ENCODE data around the gene IMMP2L. TPM values are rescaled to one million over a fixed set of nuclear protein-coding genes. Genes with fewer than 3 reads are reported as not detected.

The IMMP2L gene
- polyA plus RNA-seq, 4 donors: 10.5 to 20.1 (median 14.1) TPM

DNA sequence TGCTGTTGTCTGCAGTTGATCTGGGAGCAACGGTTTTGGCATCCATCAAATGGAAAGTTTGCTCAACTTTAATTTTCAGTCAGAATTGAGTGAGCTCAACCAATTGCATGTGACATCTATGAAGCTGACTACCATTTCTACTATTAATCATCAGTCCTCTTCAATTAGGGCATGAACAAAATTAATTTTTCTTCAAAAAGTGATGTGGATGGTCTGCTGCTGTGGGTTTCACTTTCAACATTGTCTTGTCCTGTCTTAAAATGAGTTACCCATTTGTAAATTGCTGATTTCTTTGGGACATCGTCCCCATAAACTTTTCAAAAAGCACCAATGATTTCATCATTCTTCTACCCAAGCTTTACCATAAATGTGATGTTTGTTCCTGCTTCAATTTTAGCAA, 648.0 kb downstream of the IMMP2L start:
- FAIRE-seq (no peak), DNase-seq (no peak)
- Histone ChIP-seq H3K4me3 (ENCODE audit: low read depth in 1 of 3, low read length in 3 of 3) (no peak overlapping the region), H3K36me3 (ENCODE audit: control insufficient read depth in 3 of 3, insufficient read depth in 2 of 3, low read depth in 1 of 3, low read length in 3 of 3) (no peaks in the 10 kb centered on the region), H3K4me1 (ENCODE audit: control insufficient read depth in 3 of 3, insufficient read depth in 2 of 3, low read depth in 1 of 3, low read length in 2 of 3) (no peaks in the 10 kb centered on the region), H3K27me3 (ENCODE audit: control insufficient read depth in 3 of 3, insufficient read depth in 3 of 3, low read length in 3 of 3) (no peaks in the 10 kb centered on the region), H3K9me3 (ENCODE audit: control insufficient read depth in 2 of 2, insufficient read depth in 1 of 2, low read depth in 1 of 2, low read length in 1 of 2) (no peaks in the 10 kb centered on the region), H3K27ac (ENCODE audit: low read depth in 1 of 3, low read length in 2 of 3) (no peak overlapping the region)
- 75 to 81% (median 81%) methylated on average over 2 of the region's 2 CpGs for WGBS, 3 donors

DNA sequence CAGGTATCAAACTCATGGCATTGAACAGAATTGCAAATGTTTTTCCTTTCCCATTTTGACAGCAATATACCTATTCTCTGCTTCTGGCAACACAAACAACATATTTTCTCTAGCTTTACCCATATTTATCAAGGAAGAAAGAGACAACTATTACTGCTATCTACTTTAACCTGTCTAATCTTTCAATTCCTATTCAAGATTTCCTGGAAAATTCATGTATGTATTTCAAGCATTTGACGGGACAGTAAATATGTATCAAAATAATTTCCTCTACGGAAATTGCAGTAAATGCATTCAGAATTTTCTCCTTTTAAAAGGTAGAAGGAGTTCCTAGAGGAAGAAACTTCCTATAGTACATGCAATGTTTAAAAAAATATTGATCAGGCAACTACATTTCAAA, 650.7 kb downstream of the IMMP2L start:
- FAIRE-seq (no peak), DNase-seq (no peak)
- no peak overlapping the region for H3K4me3 ChIP-seq (ENCODE audit: low read depth in 1 of 3, low read length in 3 of 3)
- no peaks in the 10 kb centered on the region for H3K27me3 ChIP-seq (ENCODE audit: control insufficient read depth in 3 of 3, insufficient read depth in 3 of 3, low read length in 3 of 3)
- no peak overlapping the region for H3K27ac ChIP-seq (ENCODE audit: low read depth in 1 of 3, low read length in 2 of 3)
- 90 to 93% (median 93%) methylated on average over 2 of the region's 2 CpGs for WGBS, 3 donors
- H3K4me1 ChIP-seq (ENCODE audit: control insufficient read depth in 3 of 3, insufficient read depth in 2 of 3, low read depth in 1 of 3, low read length in 2 of 3): no peaks in the 10 kb centered on the region
- peaks cover 0 to 9% of the 10 kb centered on the region in 2 donors for H3K9me3 ChIP-seq (ENCODE audit: control insufficient read depth in 2 of 2, insufficient read depth in 1 of 2, low read depth in 1 of 2, low read length in 1 of 2)
- no peaks in the 10 kb centered on the region for H3K36me3 ChIP-seq (ENCODE audit: control insufficient read depth in 3 of 3, insufficient read depth in 2 of 3, low read depth in 1 of 3, low read length in 3 of 3)

DNA sequence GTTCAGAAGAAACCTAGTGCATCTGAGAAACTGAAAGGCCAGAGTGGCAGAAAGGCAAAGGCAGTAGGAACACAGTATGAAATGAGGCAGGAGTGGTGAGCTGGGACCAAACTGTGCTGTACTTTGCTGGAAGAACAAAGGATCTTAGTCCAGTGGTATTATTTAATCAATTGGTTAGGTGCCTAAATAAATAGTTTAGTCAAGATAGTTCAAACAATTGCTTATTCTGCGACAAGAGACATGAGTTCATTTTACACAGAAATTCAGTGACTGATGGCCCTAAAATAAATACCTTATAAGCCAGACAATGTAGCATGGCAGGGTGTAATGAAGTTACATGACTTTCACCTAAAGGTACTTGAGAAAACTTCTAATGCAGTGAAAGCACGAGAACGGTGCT, 653.2 kb downstream of the IMMP2L start:
- 36 to 63% (median 63%) methylated on average over 3 of the region's 3 CpGs for WGBS, 3 donors

DNA sequence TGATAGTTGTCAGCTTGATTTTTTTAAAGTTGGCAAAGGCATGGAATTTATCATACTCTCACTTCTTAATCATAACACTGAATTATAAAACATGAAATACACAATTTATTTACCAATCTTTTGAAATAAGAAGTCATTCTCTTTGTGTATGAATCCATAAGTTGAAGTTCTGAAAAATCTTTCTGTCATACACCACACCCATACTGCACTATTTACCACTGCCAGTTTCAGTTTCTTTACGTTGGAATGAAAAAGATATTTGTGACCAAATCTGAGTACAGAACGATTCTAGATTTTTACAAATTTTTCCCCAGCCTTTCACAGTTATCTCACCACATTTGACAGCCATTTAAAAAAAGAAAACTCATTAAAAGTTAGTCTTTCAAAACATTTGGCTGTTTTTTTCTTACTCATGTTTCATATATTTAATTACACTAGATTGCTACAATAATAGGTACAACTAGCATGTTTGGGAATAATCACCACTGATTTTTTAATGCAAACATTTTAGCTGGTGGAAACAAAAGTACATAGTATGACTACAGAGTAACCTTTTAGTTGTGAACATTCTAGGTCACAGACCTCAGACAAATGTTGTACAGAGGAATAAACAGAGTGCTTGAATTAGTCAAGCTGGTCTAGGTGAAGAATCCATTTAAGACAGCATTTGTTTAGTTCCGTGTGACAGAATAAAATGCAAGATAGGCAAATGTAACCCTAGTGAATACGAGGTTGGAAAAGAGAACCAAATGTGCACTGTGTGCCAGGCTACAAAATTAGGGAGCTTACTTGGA, 656.3 kb downstream of the IMMP2L start:
- WGBS, 3 donors: 59 to 66% (median 60%) methylated on average over 4 of the region's 4 CpGs
- Histone ChIP-seq H3K27me3 (ENCODE audit: control insufficient read depth in 3 of 3, insufficient read depth in 3 of 3, low read length in 3 of 3) (no peaks in the 10 kb centered on the region), H3K36me3 (ENCODE audit: control insufficient read depth in 3 of 3, insufficient read depth in 2 of 3, low read depth in 1 of 3, low read length in 3 of 3) (no peaks in the 10 kb centered on the region), H3K27ac (ENCODE audit: low read depth in 1 of 3, low read length in 2 of 3) (no peak overlapping the region), H3K4me1 (ENCODE audit: control insufficient read depth in 3 of 3, insufficient read depth in 2 of 3, low read depth in 1 of 3, low read length in 2 of 3) (no peaks in the 10 kb centered on the region), H3K9me3 (ENCODE audit: control insufficient read depth in 2 of 2, insufficient read depth in 1 of 2, low read depth in 1 of 2, low read length in 1 of 2) (peaks cover 0 to 9% of the 10 kb centered on the region in 2 donors), H3K4me3 (ENCODE audit: low read depth in 1 of 3, low read length in 3 of 3) (no peak overlapping the region)
- FAIRE-seq (no peak), DNase-seq (no peak)

More for the DNA sequence above, 653.2 kb downstream of the IMMP2L start:
- FAIRE-seq (no peak), DNase-seq (no peak)
- Histone ChIP-seq H3K4me3 (ENCODE audit: low read depth in 1 of 3, low read length in 3 of 3) (no peak overlapping the region), H3K27ac (ENCODE audit: low read depth in 1 of 3, low read length in 2 of 3) (no peak overlapping the region), H3K4me1 (ENCODE audit: control insufficient read depth in 3 of 3, insufficient read depth in 2 of 3, low read depth in 1 of 3, low read length in 2 of 3) (no peaks in the 10 kb centered on the region), H3K36me3 (ENCODE audit: control insufficient read depth in 3 of 3, insufficient read depth in 2 of 3, low read depth in 1 of 3, low read length in 3 of 3) (no peaks in the 10 kb centered on the region), H3K27me3 (ENCODE audit: control insufficient read depth in 3 of 3, insufficient read depth in 3 of 3, low read length in 3 of 3) (no peaks in the 10 kb centered on the region), H3K9me3 (ENCODE audit: control insufficient read depth in 2 of 2, insufficient read depth in 1 of 2, low read depth in 1 of 2, low read length in 1 of 2) (peaks cover 0 to 9% of the 10 kb centered on the region in 2 donors)

DNA sequence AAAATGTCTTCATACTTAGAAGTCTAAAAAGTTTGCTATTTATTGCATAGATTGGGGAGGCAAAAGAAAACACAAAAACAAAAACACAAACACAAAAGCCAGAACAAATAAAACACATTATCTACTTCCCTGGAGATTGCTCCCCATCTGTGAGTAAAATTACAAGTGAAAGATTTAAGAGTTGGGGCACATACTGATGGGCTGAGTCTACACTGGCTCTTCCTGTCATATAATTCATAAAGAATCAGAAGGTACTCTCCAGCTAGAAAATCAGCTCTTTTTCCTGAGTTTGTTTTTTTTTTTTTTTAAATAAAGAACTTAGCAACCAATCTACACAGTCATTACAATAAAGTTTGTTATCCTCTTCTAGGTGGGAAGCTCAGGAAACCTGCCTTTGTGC, 663.8 kb downstream of the IMMP2L start:
- Histone ChIP-seq H3K27me3 (ENCODE audit: control insufficient read depth in 3 of 3, insufficient read depth in 3 of 3, low read length in 3 of 3) (no peaks in the 10 kb centered on the region), H3K36me3 (ENCODE audit: control insufficient read depth in 3 of 3, insufficient read depth in 2 of 3, low read depth in 1 of 3, low read length in 3 of 3) (no peaks in the 10 kb centered on the region), H3K4me1 (ENCODE audit: control insufficient read depth in 3 of 3, insufficient read depth in 2 of 3, low read depth in 1 of 3, low read length in 2 of 3) (no peaks in the 10 kb centered on the region), H3K9me3 (ENCODE audit: control insufficient read depth in 2 of 2, insufficient read depth in 1 of 2, low read depth in 1 of 2, low read length in 1 of 2) (peaks cover 0 to 4% of the 10 kb centered on the region in 2 donors), H3K4me3 (ENCODE audit: low read depth in 1 of 3, low read length in 3 of 3) (no peak overlapping the region), H3K27ac (ENCODE audit: low read depth in 1 of 3, low read length in 2 of 3) (no peak overlapping the region)
- FAIRE-seq (no peak), DNase-seq (no peak)

DNA sequence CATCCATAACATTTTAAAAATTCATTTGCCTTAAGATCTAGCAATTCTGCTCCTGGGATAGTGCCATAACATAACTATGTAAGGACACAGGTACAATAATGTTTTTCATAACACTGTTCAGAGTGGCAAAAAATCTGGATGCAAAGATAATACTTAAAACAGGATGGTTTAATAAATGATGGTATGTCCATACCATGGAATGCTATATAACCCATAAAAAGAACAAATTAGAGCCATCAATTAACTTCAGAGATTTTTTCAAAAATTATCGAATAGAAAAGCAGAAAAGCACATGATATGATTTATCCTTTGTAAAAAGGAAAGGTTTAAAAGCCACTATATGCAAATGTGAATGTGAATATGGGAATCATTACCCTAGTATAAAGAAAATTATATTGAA, 664.8 kb downstream of the IMMP2L start:
- DNase-seq (no peak), FAIRE-seq (no peak)
- Histone ChIP-seq H3K36me3 (ENCODE audit: control insufficient read depth in 3 of 3, insufficient read depth in 2 of 3, low read depth in 1 of 3, low read length in 3 of 3) (no peaks in the 10 kb centered on the region), H3K27me3 (ENCODE audit: control insufficient read depth in 3 of 3, insufficient read depth in 3 of 3, low read length in 3 of 3) (no peaks in the 10 kb centered on the region), H3K4me1 (ENCODE audit: control insufficient read depth in 3 of 3, insufficient read depth in 2 of 3, low read depth in 1 of 3, low read length in 2 of 3) (no peaks in the 10 kb centered on the region), H3K4me3 (ENCODE audit: low read depth in 1 of 3, low read length in 3 of 3) (no peak overlapping the region), H3K27ac (ENCODE audit: low read depth in 1 of 3, low read length in 2 of 3) (no peak overlapping the region), H3K9me3 (ENCODE audit: control insufficient read depth in 2 of 2, insufficient read depth in 1 of 2, low read depth in 1 of 2, low read length in 1 of 2) (peaks cover 0 to 4% of the 10 kb centered on the region in 2 donors)
- 84 to 98% (median 90%) methylated on average over 1 of the region's 1 CpG for WGBS, 3 donors

DNA sequence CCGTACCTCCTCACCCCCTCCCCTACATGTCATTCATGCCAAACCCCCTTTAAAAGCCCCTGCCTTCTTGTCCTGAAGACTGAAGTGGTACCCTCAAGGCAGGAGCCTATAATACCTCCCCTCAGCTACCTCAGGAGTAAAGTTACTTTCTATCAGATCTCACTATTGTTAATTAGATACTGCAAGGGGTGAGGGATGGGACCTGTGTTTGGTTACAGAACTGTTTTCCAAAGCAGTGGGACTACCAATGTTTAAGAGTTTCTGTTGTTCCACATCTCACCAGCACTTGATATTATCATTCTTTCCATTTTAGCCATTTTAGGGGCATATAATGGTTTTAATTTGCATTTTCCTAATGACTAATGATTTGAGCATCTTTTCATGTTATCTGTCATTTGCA, 668.2 kb downstream of the IMMP2L start:
- Histone ChIP-seq H3K27ac (ENCODE audit: low read depth in 1 of 3, low read length in 2 of 3) (no peak overlapping the region), H3K4me1 (ENCODE audit: control insufficient read depth in 3 of 3, insufficient read depth in 2 of 3, low read depth in 1 of 3, low read length in 2 of 3) (no peaks in the 10 kb centered on the region), H3K4me3 (ENCODE audit: low read depth in 1 of 3, low read length in 3 of 3) (no peak overlapping the region), H3K36me3 (ENCODE audit: control insufficient read depth in 3 of 3, insufficient read depth in 2 of 3, low read depth in 1 of 3, low read length in 3 of 3) (no peaks in the 10 kb centered on the region), H3K27me3 (ENCODE audit: control insufficient read depth in 3 of 3, insufficient read depth in 3 of 3, low read length in 3 of 3) (no peaks in the 10 kb centered on the region), H3K9me3 (ENCODE audit: control insufficient read depth in 2 of 2, insufficient read depth in 1 of 2, low read depth in 1 of 2, low read length in 1 of 2) (peaks cover 0 to 4% of the 10 kb centered on the region in 2 donors)
- WGBS, 3 donors: 93 to 100% (median 95%) methylated on average over 1 of the region's 1 CpG
- DNase-seq (no peak), FAIRE-seq (no peak)

DNA sequence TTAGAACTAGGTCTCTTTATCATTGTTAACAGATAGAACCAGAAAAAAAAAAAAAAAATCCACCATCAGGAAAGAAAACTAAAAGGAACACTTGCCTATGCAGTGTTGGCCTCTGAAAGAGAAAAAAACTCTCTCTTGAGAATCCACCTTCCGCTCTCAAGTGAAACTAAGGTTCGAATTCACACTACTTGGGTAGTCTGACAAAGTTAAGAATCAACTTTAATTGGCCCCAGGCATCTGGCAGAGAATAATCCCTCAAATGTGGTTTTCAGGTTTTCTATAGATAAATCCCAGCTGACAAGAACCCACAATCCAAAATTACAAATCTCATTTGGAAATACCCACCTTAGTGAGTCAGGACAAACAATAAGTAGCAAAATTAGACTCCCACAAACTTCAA, 671.1 kb downstream of the IMMP2L start:
- Histone ChIP-seq H3K9me3 (ENCODE audit: control insufficient read depth in 2 of 2, insufficient read depth in 1 of 2, low read depth in 1 of 2, low read length in 1 of 2) (peaks cover 0 to 4% of the 10 kb centered on the region in 2 donors), H3K36me3 (ENCODE audit: control insufficient read depth in 3 of 3, insufficient read depth in 2 of 3, low read depth in 1 of 3, low read length in 3 of 3) (no peaks in the 10 kb centered on the region), H3K27me3 (ENCODE audit: control insufficient read depth in 3 of 3, insufficient read depth in 3 of 3, low read length in 3 of 3) (no peaks in the 10 kb centered on the region), H3K4me1 (ENCODE audit: control insufficient read depth in 3 of 3, insufficient read depth in 2 of 3, low read depth in 1 of 3, low read length in 2 of 3) (no peaks in the 10 kb centered on the region), H3K4me3 (ENCODE audit: low read depth in 1 of 3, low read length in 3 of 3) (no peak overlapping the region), H3K27ac (ENCODE audit: low read depth in 1 of 3, low read length in 2 of 3) (no peak overlapping the region)
- 84 to 93% (median 92%) methylated on average over 2 of the region's 2 CpGs for WGBS, 3 donors
- FAIRE-seq (no peak), DNase-seq (no peak)

DNA sequence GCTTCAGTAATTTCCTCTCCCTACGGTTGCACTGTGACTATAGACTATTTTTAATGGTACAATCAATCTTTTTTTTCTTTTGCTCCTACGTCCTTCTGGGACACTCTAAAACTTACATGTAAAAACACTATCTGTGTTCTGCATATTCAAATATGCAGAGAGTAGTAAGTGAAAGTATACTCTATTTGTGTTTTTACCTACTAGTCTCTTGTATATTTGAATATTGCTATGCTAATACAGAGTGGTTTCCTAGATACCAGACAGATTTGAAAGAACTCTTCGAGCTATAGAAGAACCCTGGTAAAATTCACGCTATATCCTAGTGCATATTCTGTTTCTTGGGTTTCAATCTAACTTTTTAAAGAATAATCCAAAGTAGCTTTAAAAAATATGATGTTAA, 672.2 kb downstream of the IMMP2L start:
- WGBS, 3 donors: 93 to 95% (median 93%) methylated on average over 4 of the region's 4 CpGs
- Histone ChIP-seq H3K27me3 (ENCODE audit: control insufficient read depth in 3 of 3, insufficient read depth in 3 of 3, low read length in 3 of 3) (no peaks in the 10 kb centered on the region), H3K4me1 (ENCODE audit: control insufficient read depth in 3 of 3, insufficient read depth in 2 of 3, low read depth in 1 of 3, low read length in 2 of 3) (no peaks in the 10 kb centered on the region), H3K27ac (ENCODE audit: low read depth in 1 of 3, low read length in 2 of 3) (no peak overlapping the region), H3K4me3 (ENCODE audit: low read depth in 1 of 3, low read length in 3 of 3) (no peak overlapping the region), H3K9me3 (ENCODE audit: control insufficient read depth in 2 of 2, insufficient read depth in 1 of 2, low read depth in 1 of 2, low read length in 1 of 2) (peaks cover 0 to under 1% of the 10 kb centered on the region in 2 donors), H3K36me3 (ENCODE audit: control insufficient read depth in 3 of 3, insufficient read depth in 2 of 3, low read depth in 1 of 3, low read length in 3 of 3) (no peaks in the 10 kb centered on the region)
- no peak for FAIRE-seq
- DNase-seq: no peak

Measured in small intestine (tissue), 7 donors.